H9 (cell line): Measurements from ENCODE around the gene ABHD12. TPM values are rescaled to one million over a fixed set of nuclear protein-coding genes. Genes with fewer than 3 reads are reported as not detected.

Experiments used
- DNase-seq: peaks from one replicate; pipeline ENCODE4 v3.0.0-alpha.2; 2017
- H2AFZ ChIP-seq: one replicate; pipeline ENCODE4 v1.6.1; 2013; ENCODE audit warnings: mild to moderate bottlenecking, low read length, control low read depth, moderate library complexity
- H2AK5ac ChIP-seq: 2 replicates; pipeline ENCODE4 v1.6.1; 2013; ENCODE audit warnings: low read length, control low read depth, mixed read lengths; ENCODE audit not compliant: insufficient read length
- H2BK120ac ChIP-seq: one replicate; pipeline ENCODE4 v1.6.1; 2013; ENCODE audit warnings: low read depth, mild to moderate bottlenecking, low read length, control low read depth, inconsistent platforms; ENCODE audit not compliant: poor library complexity, severe bottlenecking
- H2BK12ac ChIP-seq: 2 replicates; pipeline ENCODE4 v1.6.1; 2013; ENCODE audit warnings: low read length, control low read depth, mixed read lengths, low read depth; ENCODE audit not compliant: insufficient read length
- H2BK15ac ChIP-seq: 2 replicates; pipeline ENCODE4 v1.6.1; 2013; ENCODE audit warnings: low read depth, low read length, control low read depth
- H2BK20ac ChIP-seq: one replicate; pipeline ENCODE4 v1.6.1; 2013; ENCODE audit warnings: low read depth, mild to moderate bottlenecking, low read length, control low read depth, inconsistent platforms; ENCODE audit not compliant: poor library complexity, severe bottlenecking
- H2BK5ac ChIP-seq: 2 replicates; pipeline ENCODE4 v1.6.1; 2013; ENCODE audit warnings: low read length, control low read depth, mixed read lengths; ENCODE audit not compliant: insufficient read length
- H3K14ac ChIP-seq: 2 replicates; pipeline ENCODE4 v1.6.1; 2013; ENCODE audit warnings: low read length, control low read depth; ENCODE audit not compliant: insufficient read depth
- H3K18ac ChIP-seq: 2 replicates; pipeline ENCODE4 v1.6.1; 2013; ENCODE audit warnings: low read depth, mild to moderate bottlenecking, mixed read lengths, low read length, control low read depth; ENCODE audit not compliant: insufficient read length
- H3K23ac ChIP-seq: 2 replicates; pipeline ENCODE4 v1.6.1; 2013; ENCODE audit warnings: low read length, control low read depth, mixed read lengths, low read depth; ENCODE audit not compliant: insufficient read length
- H3K23me2 ChIP-seq: 2 replicates; pipeline ENCODE4 v1.6.1; 2013; ENCODE audit warnings: low read depth, mild to moderate bottlenecking, mixed read lengths, low read length, control low read depth; ENCODE audit not compliant: insufficient read length, poor library complexity, severe bottlenecking
- H3K27ac ChIP-seq: 2 replicates; pipeline ENCODE4 v1.5.1; 2013; ENCODE audit warnings: low read length, control low read depth, mixed read lengths, low read depth; ENCODE audit not compliant: insufficient read length
- H3K27me3 ChIP-seq: 2 replicates; pipeline ENCODE4 v1.6.1; 2013; ENCODE audit warnings: low read length, control low read depth, inconsistent platforms; ENCODE audit not compliant: insufficient read depth
- H3K4ac ChIP-seq: 2 replicates; pipeline ENCODE4 v1.6.1; 2013; ENCODE audit warnings: low read depth, mild to moderate bottlenecking, control low read depth, inconsistent platforms, low read length, moderate library complexity
- H3K4me1 ChIP-seq: 2 replicates; pipeline ENCODE4 v1.6.1; 2013; ENCODE audit warnings: low read length, control low read depth, inconsistent platforms; ENCODE audit not compliant: insufficient read depth
- H3K4me2 ChIP-seq: 2 replicates; pipeline ENCODE4 v1.6.1; 2013; ENCODE audit warnings: low read length, control low read depth, mixed read lengths; ENCODE audit not compliant: insufficient read length, insufficient read depth
- H3K56ac ChIP-seq: 2 replicates; pipeline ENCODE4 v1.6.1; 2013; ENCODE audit warnings: low read depth, mild to moderate bottlenecking, mixed read lengths, low read length, control low read depth; ENCODE audit not compliant: insufficient read length
- H3K79me1 ChIP-seq: 2 replicates; pipeline ENCODE4 v1.6.1; 2013; ENCODE audit warnings: low read depth, mild to moderate bottlenecking, moderate library complexity, low read length, control low read depth, inconsistent platforms; ENCODE audit not compliant: insufficient read depth, poor library complexity, severe bottlenecking
- H3K79me2 ChIP-seq: 2 replicates; pipeline ENCODE4 v1.6.1; 2013; ENCODE audit warnings: low read length, control low read depth, inconsistent platforms; ENCODE audit not compliant: insufficient read depth
- H3K9ac ChIP-seq: 2 replicates; pipeline ENCODE4 v1.6.1; 2013; ENCODE audit warnings: low read length, control low read depth, mixed read lengths; ENCODE audit not compliant: insufficient read length; ENCODE audit errors: extremely low read depth
- H3K9me3 ChIP-seq: one replicate; pipeline ENCODE4 v1.6.1; 2013; ENCODE audit warnings: low read depth, low read length, inconsistent platforms; ENCODE audit not compliant: control insufficient read depth
- H3T11ph ChIP-seq: one replicate; pipeline ENCODE4 v1.6.1; 2013; ENCODE audit warnings: mild to moderate bottlenecking, low read length, control low read depth, inconsistent platforms
- H4K20me1 ChIP-seq: one replicate; pipeline ENCODE4 v1.6.1; 2013; ENCODE audit not compliant: control insufficient read depth, insufficient read length, insufficient read depth
- H4K5ac ChIP-seq: 2 replicates; pipeline ENCODE4 v1.6.1; 2013; ENCODE audit warnings: low read depth, mild to moderate bottlenecking, mixed read lengths, low read length, control low read depth; ENCODE audit not compliant: insufficient read length
- H4K8ac ChIP-seq: replicated peaks from 2 replicates; pipeline ENCODE4 v1.6.1; 2013; ENCODE audit warnings: low read length, control low read depth, mixed read lengths, low read depth; ENCODE audit not compliant: insufficient read length
- H4K91ac ChIP-seq: 2 replicates; pipeline ENCODE4 v1.6.1; 2013; ENCODE audit warnings: low read depth, mild to moderate bottlenecking, moderate library complexity, mixed read lengths, low read length, control low read depth; ENCODE audit not compliant: insufficient read length
- H3K27ac Mint-ChIP-seq, 3 experiments: 2 replicates in 2 of 3; 3 replicates in 1 of 3; pipeline ENCODE4 v1.8.0; 2020 to 2021; ENCODE audit warnings: mixed read lengths in 3 of 3, mild to moderate bottlenecking in 1 of 3, moderate library complexity in 1 of 3
- H3K27me3 Mint-ChIP-seq: 2 replicates; pipeline ENCODE4 v1.8.0; 2021; ENCODE audit warnings: low read depth, mild to moderate bottlenecking, moderate library complexity, mixed read lengths
- H3K36me3 Mint-ChIP-seq, 3 experiments: 2 replicates in 2 of 3; 3 replicates in 1 of 3; pipeline ENCODE4 v1.8.0; 2020 to 2021; ENCODE audit warnings: low read depth in 3 of 3, mixed read lengths in 3 of 3; ENCODE audit not compliant: insufficient read depth in 1 of 3
- H3K4me1 Mint-ChIP-seq, 2 experiments: 2 replicates each; pipeline ENCODE4 v1.8.0; 2020; ENCODE audit warnings: mixed read lengths in 2 of 2
- H3K4me3 Mint-ChIP-seq, 2 experiments: 2 replicates in 1 of 2; 3 replicates in 1 of 2; pipeline ENCODE4 v1.8.0; 2020 to 2021; ENCODE audit warnings: mild to moderate bottlenecking in 2 of 2, mixed read lengths in 2 of 2, moderate library complexity in 1 of 2
- H3K9me3 Mint-ChIP-seq, 2 experiments: 2 replicates in 1 of 2; 3 replicates in 1 of 2; pipeline ENCODE4 v1.8.0; 2020; ENCODE audit warnings: mild to moderate bottlenecking in 2 of 2, mixed read lengths in 2 of 2, moderate library complexity in 1 of 2
- WGBS: extraction: QIAGEN DNeasy Blood & Tissue Kit; methylation state at CpG from one replicate; pipeline ENCODE4 v1.1.7; 2013; ENCODE audit warnings: missing lambda C conversion rate, low lambda C conversion rate, mixed read lengths; ENCODE audit not compliant: insufficient read length; ENCODE audit errors: extremely low coverage; 5-methylcytosine and 5-hydroxymethylcytosine counted together
- total RNA-seq: library from RNA; stranded (reverse); gene quantifications from 2 replicates; pipeline ENCODE4 v1.2.1, GENCODE V29; 2021
- TF ChIP-seq, protein P1 (sequence below): fragments of 200-600 bp; sonication (generic); conservative IDR thresholded peaks from 3 replicates; pipeline ENCODE4 v1.8.0; 2021; ENCODE audit warnings: antibody characterized with exemption, mild to moderate bottlenecking

The ABHD12 gene
- total RNA-seq, 1 experiment from 2014 or later: 54.4 TPM

DNA sequence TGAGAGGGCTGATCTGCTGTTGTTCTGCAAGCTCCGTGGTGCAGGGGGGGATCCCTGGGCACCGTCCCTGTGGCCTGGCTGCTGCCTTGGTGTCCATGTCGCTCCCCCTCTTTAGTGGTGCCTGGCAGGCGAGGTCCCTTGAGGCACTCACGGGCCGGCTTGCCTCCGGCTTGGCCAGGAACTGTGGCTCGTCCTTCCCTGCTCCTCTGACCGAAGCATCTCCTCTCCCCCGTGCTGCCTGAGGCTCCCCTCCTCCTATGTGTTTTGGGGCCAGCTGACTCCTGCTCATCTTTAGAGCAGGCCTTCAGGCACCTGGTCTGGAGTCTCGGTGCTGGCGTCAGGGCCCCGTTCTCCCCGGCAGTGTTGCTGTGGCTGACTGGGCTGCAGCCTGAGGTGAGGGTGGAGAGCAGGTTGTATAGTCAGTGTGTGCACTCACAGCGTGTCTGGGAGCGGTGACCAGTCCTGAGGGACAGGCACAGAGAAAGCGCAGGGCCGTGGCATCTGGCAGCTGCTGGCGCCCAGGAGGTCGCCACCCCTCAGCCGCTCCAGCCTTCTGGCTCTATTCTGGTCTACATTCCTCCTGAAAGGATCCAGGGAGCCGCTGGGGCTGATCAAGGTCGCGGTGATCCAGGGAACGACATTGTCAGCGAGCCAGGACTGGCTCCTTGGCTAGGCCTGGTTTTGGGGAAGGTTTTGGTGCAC, 99.1 kb downstream of the ABHD12 start:
- H3K4ac ChIP-seq: no peak overlapping the region
- no peak overlapping the region for H2AFZ ChIP-seq
- H3K27ac ChIP-seq: no peak overlapping the region
- H2BK120ac ChIP-seq: no peak overlapping the region
- H3K79me2 ChIP-seq: no peaks in the 10 kb centered on the region
- no peak overlapping the region for H3K4me3 Mint-ChIP-seq
- TF ChIP-seq, protein P1, sequence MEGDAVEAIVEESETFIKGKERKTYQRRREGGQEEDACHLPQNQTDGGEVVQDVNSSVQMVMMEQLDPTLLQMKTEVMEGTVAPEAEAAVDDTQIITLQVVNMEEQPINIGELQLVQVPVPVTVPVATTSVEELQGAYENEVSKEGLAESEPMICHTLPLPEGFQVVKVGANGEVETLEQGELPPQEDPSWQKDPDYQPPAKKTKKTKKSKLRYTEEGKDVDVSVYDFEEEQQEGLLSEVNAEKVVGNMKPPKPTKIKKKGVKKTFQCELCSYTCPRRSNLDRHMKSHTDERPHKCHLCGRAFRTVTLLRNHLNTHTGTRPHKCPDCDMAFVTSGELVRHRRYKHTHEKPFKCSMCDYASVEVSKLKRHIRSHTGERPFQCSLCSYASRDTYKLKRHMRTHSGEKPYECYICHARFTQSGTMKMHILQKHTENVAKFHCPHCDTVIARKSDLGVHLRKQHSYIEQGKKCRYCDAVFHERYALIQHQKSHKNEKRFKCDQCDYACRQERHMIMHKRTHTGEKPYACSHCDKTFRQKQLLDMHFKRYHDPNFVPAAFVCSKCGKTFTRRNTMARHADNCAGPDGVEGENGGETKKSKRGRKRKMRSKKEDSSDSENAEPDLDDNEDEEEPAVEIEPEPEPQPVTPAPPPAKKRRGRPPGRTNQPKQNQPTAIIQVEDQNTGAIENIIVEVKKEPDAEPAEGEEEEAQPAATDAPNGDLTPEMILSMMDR: no peak
- no peak overlapping the region for H4K8ac ChIP-seq
- H4K20me1 ChIP-seq: no peaks in the 10 kb centered on the region
- no peak overlapping the region for H3K9ac ChIP-seq
- no peak overlapping the region for H3K23ac ChIP-seq
- no peak overlapping the region for H3T11ph ChIP-seq
- H3K4me1 ChIP-seq: no peaks in the 10 kb centered on the region
- H2AK5ac ChIP-seq: no peak overlapping the region
- no peaks in the 10 kb centered on the region for H3K9me3 ChIP-seq
- no peaks in the 10 kb centered on the region for H3K23me2 ChIP-seq
- H3K56ac ChIP-seq: no peak overlapping the region
- H2BK15ac ChIP-seq: no peak overlapping the region
- H3K9me3 Mint-ChIP-seq: no peaks in the 10 kb centered on the region; a peak in 1 of 5 replicates
- no peak overlapping the region for H2BK20ac ChIP-seq
- no peaks in the 10 kb centered on the region; the same call in 1 of the 2 replicates for H3K27me3 Mint-ChIP-seq
- no peak overlapping the region for H4K5ac ChIP-seq
- DNase-seq: no peak
- peaks cover 7 to 18% of the 10 kb centered on the region in 2 experiments; a peak in 2 of 4 replicates for H3K4me1 Mint-ChIP-seq
- no peak overlapping the region for H2BK5ac ChIP-seq
- H3K27me3 ChIP-seq: no peaks in the 10 kb centered on the region
- WGBS: no CpG with 5 or more reads among the region's 26 CpGs
- no peaks in the 10 kb centered on the region for H3K79me1 ChIP-seq
- no peak overlapping the region for H3K14ac ChIP-seq
- no peak overlapping the region for H4K91ac ChIP-seq
- no peak overlapping the region for H3K18ac ChIP-seq
- H2BK12ac ChIP-seq: no peak overlapping the region
- H3K4me2 ChIP-seq: no peak overlapping the region
- H3K27ac Mint-ChIP-seq: peak overlapping the region in 2 of 3 experiments; percentile 40 to 91; a peak in 3 of 7 replicates
- peaks cover 5 to 43% (median 28%) of the 10 kb centered on the region in 3 experiments for H3K36me3 Mint-ChIP-seq
